ENCODE measurements around the gene MMP24.

The MMP24 gene

GRCh38 chr20:35291654-35292503 lies 65.4 kb downstream of the MMP24 start, which contains the start of gene FAM83C:
Gene FAM83C (minus strand): TSS chr20:35292425. CDS start chr20:35292304, 121 bp downstream.
- DNase-seq: no peak

GRCh38 chr20:35292504-35293285 lies 66.2 kb downstream of the MMP24 start:
- DNase-seq: no peak

GRCh38 chr20:35293303-35294292 lies 67.1 kb downstream of the MMP24 start:
- DNase-seq: no peak

GRCh38 chr20:35294293-35294685 lies 67.8 kb downstream of the MMP24 start:
- no peak for DNase-seq

- DNase-seq: no peak
Measured at GRCh38 chr20:35295058-35295457, 68.6 kb downstream of the MMP24 start.

- no peak for DNase-seq
Measured at GRCh38 chr20:35295674-35296073, 69.2 kb downstream of the MMP24 start.

GRCh38 chr20:35296101-35296554 lies 69.6 kb downstream of the MMP24 start:
- DNase-seq: no peak

- DNase-seq: no peak
Measured at GRCh38 chr20:35297155-35297554, 70.7 kb downstream of the MMP24 start.

GRCh38 chr20:35297740-35298139 lies 71.2 kb downstream of the MMP24 start:
- DNase-seq: no peak

- no peak for DNase-seq
Measured at GRCh38 chr20:35298264-35298663, 71.8 kb downstream of the MMP24 start.

- DNase-seq: no peak
Measured at GRCh38 chr20:35299780-35300179, 73.3 kb downstream of the MMP24 start.

- no peak for DNase-seq
Measured at GRCh38 chr20:35300469-35301262, 74.2 kb downstream of the MMP24 start.

GRCh38 chr20:35301426-35301825 lies 74.9 kb downstream of the MMP24 start:
- DNase-seq: no peak

- no peak for DNase-seq
Measured at GRCh38 chr20:35302421-35303335, 76.2 kb downstream of the MMP24 start.

- no peak for DNase-seq
Measured at GRCh38 chr20:35303382-35303734, 76.9 kb downstream of the MMP24 start.

GRCh38 chr20:35303735-35304491 lies 77.4 kb downstream of the MMP24 start:
- DNase-seq: peak in 49 of 56 donors; percentile 9 to 90 (median 49)

- no peak for DNase-seq
Measured at GRCh38 chr20:35304956-35305355, 78.5 kb downstream of the MMP24 start.
